ENCODE data around the gene CAPN5.

DNA sequence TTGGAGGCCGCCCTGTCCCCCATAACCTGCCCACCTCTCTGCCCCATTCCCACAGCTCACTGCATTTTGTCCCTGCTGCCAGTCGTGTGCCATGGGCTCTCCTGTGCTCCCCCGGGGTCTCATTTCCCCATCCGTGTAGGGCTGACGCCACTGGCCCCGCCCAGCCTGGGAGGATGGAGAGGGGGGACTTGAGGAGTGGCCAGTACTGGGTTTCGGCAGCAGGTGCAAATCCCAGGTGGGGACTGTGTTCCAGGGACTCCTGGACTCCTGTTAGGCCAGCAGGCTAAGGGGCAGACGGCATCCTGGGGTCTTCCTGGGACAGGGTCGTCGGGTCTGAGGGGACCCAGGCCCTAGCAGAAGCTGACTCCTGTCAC, 60.1 kb downstream of the CAPN5 start:
- TF ChIP-seq CTCF (IDR thresholded peaks at IDR 0.05) (no peak), POLR2AphosphoS5 (IDR thresholded peaks at IDR 0.05; ENCODE audit: insufficient read depth in 1 of 2, low read depth in 1 of 2) (no peak)
